ENCODE data around the gene LPP.
A peak's percentile ranks its signal among the peaks of the same experiment; 100 is the strongest.

Gene LPP

GRCh38 chr3:188448813-188449212 lies 294.9 kb downstream of the LPP start:
- in situ Hi-C loops (cut with HindIII; ENCODE audit: low pct_unique_long_range_greater_than_20kb, low sequenced_read_pairs), result no loop called here

DNA sequence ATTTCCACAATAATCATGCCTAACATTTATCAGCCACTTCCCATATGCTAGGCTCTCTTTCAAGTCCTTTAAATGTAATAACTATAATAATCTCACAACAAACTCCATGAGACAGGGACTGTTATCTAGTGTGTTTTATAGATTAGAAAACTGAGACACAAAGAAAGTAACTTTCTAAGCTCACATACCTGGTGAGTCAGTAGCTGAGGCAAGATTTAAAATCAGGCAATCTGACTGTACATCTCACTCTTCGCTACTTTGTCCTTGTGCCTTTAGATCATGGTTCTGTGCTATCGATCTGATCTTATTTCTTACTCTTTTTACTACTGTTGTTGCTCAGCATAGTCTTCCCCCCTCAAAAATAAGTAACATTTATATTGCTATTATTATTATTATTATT lies 295.5 kb downstream of the LPP start:
- in situ Hi-C loops (cut with HindIII; ENCODE audit: low pct_unique_long_range_greater_than_20kb, low sequenced_read_pairs), result no loop called here
- no peak for DNase-seq (ENCODE audit: low read depth in 1 of 2, low spot score in 1 of 2)
- TF ChIP-seq JUND (IDR thresholded peaks at IDR 0.05; ENCODE audit: low read depth), result no peak

More at GRCh38 chr3:188448813-188449212, 294.9 kb downstream of the LPP start:
- no peak for DNase-seq (ENCODE audit: low read depth in 1 of 2, low spot score in 1 of 2)
- no peak for TF ChIP-seq JUND (IDR thresholded peaks at IDR 0.05; ENCODE audit: low read depth)

DNA sequence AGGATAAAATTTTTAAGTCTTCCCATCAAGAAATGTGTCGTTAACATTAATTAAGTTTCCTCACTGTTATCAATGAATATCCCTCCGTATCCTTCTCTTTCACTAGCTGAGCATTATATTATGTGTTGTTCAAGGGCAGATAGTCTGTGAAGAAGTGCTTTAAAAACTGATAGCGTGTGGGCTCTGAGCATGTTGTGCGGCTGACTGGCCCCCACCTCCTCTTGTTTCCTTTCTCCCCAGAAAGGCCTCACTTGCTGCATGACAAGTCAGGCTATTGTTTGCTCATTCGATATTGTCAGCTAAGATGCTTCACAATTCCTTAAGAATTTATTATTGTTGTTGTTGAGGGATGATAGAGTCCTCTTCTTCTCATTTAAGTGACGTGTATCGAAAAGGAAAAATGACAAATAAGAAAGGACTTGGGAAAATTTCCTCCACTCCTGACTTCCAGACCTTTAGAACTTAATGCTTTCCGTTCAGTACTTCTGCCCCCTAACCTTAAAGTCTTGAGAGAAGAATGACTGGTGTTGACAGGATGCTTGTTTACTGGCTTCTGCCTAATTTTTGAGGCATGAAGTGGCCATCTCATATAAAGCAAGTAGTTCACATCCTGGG lies 298.3 kb downstream of the LPP start:
- TF ChIP-seq JUND (IDR thresholded peaks at IDR 0.05; ENCODE audit: low read depth), result no peak

DNA sequence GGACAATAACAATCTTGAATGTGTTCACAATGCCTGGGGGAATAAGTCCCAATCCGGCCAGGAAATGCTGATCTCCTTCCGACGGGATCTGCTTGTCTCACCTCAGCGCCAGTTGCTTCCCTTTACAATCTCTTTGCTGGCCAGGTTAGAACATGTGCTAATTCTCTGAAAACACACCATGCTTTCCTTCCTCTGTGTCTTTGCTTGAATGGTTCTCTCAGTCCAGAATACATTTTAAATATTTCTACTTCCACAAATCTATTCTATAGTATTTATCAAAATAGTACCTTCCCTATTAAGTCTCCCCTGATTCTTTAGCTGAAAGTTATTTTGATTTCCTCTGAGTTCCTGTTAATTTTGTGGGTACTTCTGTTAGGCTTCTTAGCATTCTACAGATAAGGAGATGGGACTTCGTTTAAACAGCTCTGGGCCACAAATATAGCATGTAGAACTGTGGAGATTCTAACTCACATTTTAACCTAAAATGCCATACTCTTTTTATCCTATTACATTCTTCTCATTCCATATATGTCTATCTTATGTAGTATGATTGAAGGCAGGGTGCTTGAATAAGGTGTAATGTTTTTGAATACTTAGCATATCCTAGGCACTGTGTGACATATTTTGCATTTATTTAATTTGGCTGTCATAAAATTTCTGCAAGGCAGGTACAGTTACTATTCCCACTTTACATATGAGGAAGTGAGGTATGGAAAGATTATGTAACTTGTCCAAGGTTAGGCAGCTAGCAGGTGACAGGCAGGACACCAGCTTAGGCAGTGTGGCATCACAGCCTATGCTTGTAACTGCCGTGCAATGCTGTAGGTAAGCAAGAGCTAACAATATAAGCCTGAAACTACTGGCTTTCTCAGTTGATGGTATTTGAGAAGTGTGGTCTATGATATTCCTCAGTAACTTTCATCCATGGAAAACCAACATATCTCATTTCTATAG lies 299.8 kb downstream of the LPP start:
- in situ Hi-C loops (cut with HindIII; ENCODE audit: low pct_unique_long_range_greater_than_20kb, low sequenced_read_pairs), result no loop called here
- TF ChIP-seq JUND (IDR thresholded peaks at IDR 0.05; ENCODE audit: low read depth), result no peak
- DNase-seq (ENCODE audit: low read depth in 1 of 2, low spot score in 1 of 2), result peak in 1 of 2 experiments; percentile 20

More for the DNA sequence above, 298.3 kb downstream of the LPP start:
- DNase-seq (ENCODE audit: low read depth in 1 of 2, low spot score in 1 of 2), result no peak
- in situ Hi-C loops (cut with HindIII; ENCODE audit: low pct_unique_long_range_greater_than_20kb, low sequenced_read_pairs), result no loop called here

DNA sequence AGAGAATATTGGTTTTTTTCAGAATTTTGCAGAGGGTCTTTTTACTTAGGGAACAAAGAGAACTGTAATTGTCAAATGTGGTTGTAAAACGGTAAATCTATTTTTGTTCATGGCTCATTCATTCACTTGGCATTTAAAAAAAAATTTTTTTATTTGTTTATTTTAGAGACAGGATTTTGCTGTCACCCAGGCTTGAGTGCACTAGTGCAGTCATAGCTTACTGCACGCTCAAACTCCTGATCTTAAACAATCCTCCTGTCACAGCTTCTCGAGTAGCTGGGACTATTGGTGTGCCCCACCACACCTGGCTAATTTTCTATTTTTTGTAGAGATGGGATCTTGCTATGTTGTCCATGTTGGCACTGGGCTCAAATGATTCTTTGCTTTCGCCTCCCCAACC lies 301.8 kb downstream of the LPP start:
- no peak for TF ChIP-seq JUND (IDR thresholded peaks at IDR 0.05; ENCODE audit: low read depth)
- in situ Hi-C loops (cut with HindIII; ENCODE audit: low pct_unique_long_range_greater_than_20kb, low sequenced_read_pairs), result no loop called here
- no peak for DNase-seq (ENCODE audit: low read depth in 1 of 2, low spot score in 1 of 2)

GRCh38 chr3:188458756-188459155 lies 304.8 kb downstream of the LPP start:
- in situ Hi-C loops (cut with HindIII; ENCODE audit: low pct_unique_long_range_greater_than_20kb, low sequenced_read_pairs), result no loop called here
- TF ChIP-seq JUND (IDR thresholded peaks at IDR 0.05; ENCODE audit: low read depth), result no peak
- DNase-seq (ENCODE audit: low read depth in 1 of 2, low spot score in 1 of 2), result no peak

DNA sequence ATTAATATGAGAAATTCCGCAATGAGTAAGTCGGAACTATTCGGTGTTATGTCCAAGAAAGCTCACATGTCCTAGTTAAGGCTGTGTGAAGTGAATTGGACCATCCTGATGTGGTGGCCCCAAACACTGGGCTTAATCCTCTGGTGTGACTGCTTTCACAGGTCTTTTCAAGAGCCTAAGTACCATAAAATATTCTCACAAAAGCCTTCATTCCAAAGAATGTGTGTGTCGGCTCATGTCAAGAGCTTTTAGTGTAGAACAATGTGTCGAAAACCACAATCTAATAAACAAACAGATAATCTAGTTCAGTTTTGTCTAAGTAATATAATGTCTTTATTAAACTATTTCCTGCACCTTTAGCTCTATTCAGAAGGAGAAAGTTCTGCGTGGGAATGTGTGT lies 311.4 kb downstream of the LPP start:
- TF ChIP-seq JUND (IDR thresholded peaks at IDR 0.05; ENCODE audit: low read depth), result no peak
- in situ Hi-C loops (cut with HindIII; ENCODE audit: low pct_unique_long_range_greater_than_20kb, low sequenced_read_pairs), result no loop called here
- DNase-seq (ENCODE audit: low read depth in 1 of 2, low spot score in 1 of 2), result no peak

DNA sequence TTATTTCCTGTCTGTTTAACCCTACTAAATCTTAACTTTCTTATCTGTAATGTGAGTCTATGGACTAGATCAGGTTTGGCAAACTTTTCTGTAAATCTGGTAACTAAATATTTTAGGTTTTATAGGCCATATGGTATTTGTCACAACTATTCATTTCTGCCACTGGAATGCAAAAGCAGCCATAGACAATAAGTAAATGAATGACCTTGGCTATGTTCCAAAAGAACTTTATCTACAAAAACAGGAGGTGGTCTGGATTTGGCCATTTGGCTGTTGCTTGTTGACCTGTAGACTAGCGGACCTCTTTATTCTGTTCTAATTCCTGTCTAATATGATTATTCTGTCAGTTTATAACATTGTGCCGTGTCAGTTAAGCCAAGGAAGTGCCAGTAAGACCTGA lies 314.2 kb downstream of the LPP start:
- in situ Hi-C loops (cut with HindIII; ENCODE audit: low pct_unique_long_range_greater_than_20kb, low sequenced_read_pairs), result no loop called here
- no peak for TF ChIP-seq JUND (IDR thresholded peaks at IDR 0.05; ENCODE audit: low read depth)
- DNase-seq (ENCODE audit: low read depth in 1 of 2, low spot score in 1 of 2), result no peak

DNA sequence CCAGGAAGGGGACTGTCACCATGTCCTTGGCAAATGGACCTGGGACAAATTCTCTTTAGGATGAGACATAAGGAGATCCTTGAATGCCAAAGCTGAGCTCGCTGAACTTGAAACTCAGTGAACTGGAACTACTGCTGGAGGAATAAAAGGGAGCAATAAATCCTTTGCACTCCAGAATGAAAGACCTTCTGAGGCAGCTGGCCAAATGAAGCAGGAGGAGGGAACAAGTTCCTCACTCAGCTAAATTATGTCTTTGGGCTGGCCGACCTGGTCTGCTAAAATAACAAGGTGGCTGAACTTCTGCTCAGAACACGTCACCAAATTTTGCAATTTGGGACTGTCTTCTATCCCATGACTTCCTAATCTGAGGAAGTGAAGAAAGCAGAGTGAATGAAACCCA lies 314.7 kb downstream of the LPP start:
- in situ Hi-C loops (cut with HindIII; ENCODE audit: low pct_unique_long_range_greater_than_20kb, low sequenced_read_pairs), result no loop called here
- DNase-seq (ENCODE audit: low read depth in 1 of 2, low spot score in 1 of 2), result no peak
- no peak for TF ChIP-seq JUND (IDR thresholded peaks at IDR 0.05; ENCODE audit: low read depth)

DNA sequence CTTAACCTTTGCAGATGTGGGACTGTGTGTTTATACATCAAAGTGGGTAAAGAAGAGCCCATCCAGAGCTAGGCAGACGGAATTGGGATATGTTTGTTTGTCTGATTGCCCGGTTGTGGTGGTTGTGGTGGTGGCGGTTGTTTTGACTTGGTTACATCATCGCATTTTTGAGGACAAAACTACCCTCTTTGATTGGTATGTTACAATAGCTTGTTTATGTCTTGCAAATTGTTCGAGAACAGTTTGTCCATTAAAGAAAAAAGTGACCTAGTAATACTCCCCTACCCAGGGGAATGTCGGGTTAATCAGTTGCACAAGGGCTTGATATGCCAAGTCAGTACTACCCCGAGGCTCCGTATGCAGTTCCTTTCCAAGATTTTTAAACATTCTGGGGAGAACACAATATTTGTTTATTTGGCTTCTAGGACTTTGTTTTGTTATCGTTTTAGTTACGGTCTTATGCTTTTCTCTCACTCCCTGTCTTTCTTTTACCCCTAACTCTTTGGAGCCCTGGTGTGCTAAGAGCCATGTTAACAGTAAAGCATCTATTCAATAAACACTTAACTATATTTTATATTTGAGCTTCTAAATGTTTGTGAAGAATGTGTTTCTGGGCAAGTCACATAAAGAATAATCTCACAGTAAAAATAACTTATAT lies 315.4 kb downstream of the LPP start:
- in situ Hi-C loops (cut with HindIII; ENCODE audit: low pct_unique_long_range_greater_than_20kb, low sequenced_read_pairs), result no loop called here
- DNase-seq (ENCODE audit: low read depth in 1 of 2, low spot score in 1 of 2), result no peak
- TF ChIP-seq JUND (IDR thresholded peaks at IDR 0.05; ENCODE audit: low read depth), result no peak

- TF ChIP-seq JUND (IDR thresholded peaks at IDR 0.05; ENCODE audit: low read depth), result no peak
- in situ Hi-C loops (cut with HindIII; ENCODE audit: low pct_unique_long_range_greater_than_20kb, low sequenced_read_pairs), result no loop called here
- no peak for DNase-seq (ENCODE audit: low read depth in 1 of 2, low spot score in 1 of 2)
Measured at GRCh38 chr3:188470508-188471130, 316.7 kb downstream of the LPP start.

DNA sequence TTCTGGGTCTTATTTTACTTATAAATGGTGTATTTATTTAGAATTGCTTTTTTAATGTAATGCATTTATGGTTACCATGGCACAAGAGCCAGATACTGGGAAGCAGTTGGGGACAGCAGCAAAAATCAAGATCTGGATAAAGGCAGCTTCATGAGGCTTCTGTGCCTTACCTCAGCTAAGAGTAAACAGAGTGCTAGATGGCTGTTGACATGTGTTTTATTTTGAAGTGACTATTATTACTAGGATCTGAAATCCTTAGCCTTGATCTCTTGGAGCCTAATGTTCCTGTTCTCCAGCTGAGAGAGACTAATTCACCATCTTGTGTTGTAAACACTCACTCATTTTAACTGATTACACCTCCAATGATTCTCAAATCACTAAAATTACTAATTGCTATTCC lies 317.8 kb downstream of the LPP start:
- TF ChIP-seq JUND (IDR thresholded peaks at IDR 0.05; ENCODE audit: low read depth), result no peak
- no peak for DNase-seq (ENCODE audit: low read depth in 1 of 2, low spot score in 1 of 2)
- in situ Hi-C loops (cut with HindIII; ENCODE audit: low pct_unique_long_range_greater_than_20kb, low sequenced_read_pairs), result no loop called here
